SU-DHL-6 (cell line): ENCODE data around the gene KYNU.

ENCODE experiments used
- H2AFZ ChIP-seq: fragments of 200-600 bp; sonication (generic); 2 replicates; pipeline ENCODE4 v1.6.1; 2014; ENCODE audit warnings: low read depth, mild to moderate bottlenecking, moderate library complexity, mixed read lengths, antibody characterized with exemption, low read length; ENCODE audit not compliant: severe bottlenecking
- H3F3A ChIP-seq: fragments of 200-600 bp; shearing (Covaris generic); 2 replicates; pipeline ENCODE4 v1.6.0; 2016; ENCODE audit warnings: antibody characterized with exemption, mild to moderate bottlenecking; ENCODE audit not compliant: insufficient read depth
- H3K27ac ChIP-seq: fragments of 200-600 bp; sonication (generic); 2 replicates; pipeline ENCODE4 v1.5.1; 2016; ENCODE audit warnings: low read depth, mild to moderate bottlenecking, low read length, moderate library complexity, mixed read lengths
- H3K27me3 ChIP-seq: fragments of 200-600 bp; sonication (generic), shearing (Covaris generic); 2 replicates; pipeline ENCODE4 v1.6.0; 2014; ENCODE audit warnings: mild to moderate bottlenecking, low read length
- H3K36me3 ChIP-seq: fragments of 200-600 bp; sonication (generic); 2 replicates; pipeline ENCODE4 v1.6.1; 2014; ENCODE audit warnings: mild to moderate bottlenecking, low read length, mixed read lengths
- H3K4me2 ChIP-seq: fragments of 300-600, 200-600 bp; shearing (Covaris generic), sonication (generic); 2 replicates; pipeline ENCODE4 v1.6.0; 2014; ENCODE audit warnings: low read length, low read depth, mild to moderate bottlenecking; ENCODE audit not compliant: poor library complexity, severe bottlenecking
- H3K4me3 ChIP-seq: fragments of 200-600 bp; sonication (generic); 2 replicates; pipeline ENCODE4 v1.5.1; 2014; ENCODE audit warnings: antibody characterized with exemption, low read length, mild to moderate bottlenecking, mixed read lengths; ENCODE audit not compliant: insufficient read depth, poor library complexity, severe bottlenecking
- H3K79me2 ChIP-seq: fragments of 200-600 bp; sonication (generic); 2 replicates; pipeline ENCODE4 v1.6.1; 2014; ENCODE audit warnings: mild to moderate bottlenecking, low read length, moderate library complexity; ENCODE audit not compliant: insufficient read depth
- H3K9ac ChIP-seq: fragments of 200-600 bp; sonication (generic); 2 replicates; pipeline ENCODE4 v1.7.0; 2014; ENCODE audit warnings: mild to moderate bottlenecking, low read length
- H3K9me2 ChIP-seq: fragments of 200-600 bp; sonication (generic); replicated peaks from 2 replicates; pipeline ENCODE4 v1.6.1; 2014; ENCODE audit warnings: low read length; ENCODE audit not compliant: insufficient read depth
- H3K9me3 ChIP-seq: fragments of 200-600 bp; sonication (generic); 2 replicates; pipeline ENCODE4 v1.6.1; 2014; ENCODE audit warnings: low read length, mixed read lengths; ENCODE audit not compliant: insufficient read depth
- H4K20me1 ChIP-seq: fragments of 200-600 bp; sonication (generic); 2 replicates; pipeline ENCODE4 v1.6.1; 2014; ENCODE audit warnings: low read depth, mild to moderate bottlenecking, antibody characterized with exemption, low read length, moderate library complexity, mixed read lengths
- CTCF ChIP-seq: fragments of 200-600 bp; sonication (generic); IDR thresholded peaks from one replicate; pipeline ENCODE4 v1.5.1; 2017; ENCODE audit warnings: antibody characterized with exemption, mild to moderate bottlenecking, low read length, moderate library complexity; ENCODE audit not compliant: insufficient read depth, poor library complexity, severe bottlenecking
- EZH2phosphoT487 ChIP-seq: fragments of 200-600 bp; sonication (generic), shearing (Covaris generic); conservative IDR thresholded peaks from 2 replicates; pipeline ENCODE4 v1.6.1; 2018; ENCODE audit warnings: mild to moderate bottlenecking, antibody characterized with exemption, low read length, moderate library complexity, mixed read lengths

The KYNU gene

GRCh38 chr2:142992840-142993239, 115.4 kb downstream of the KYNU start:
- H3K27me3 ChIP-seq = no peaks in the 10 kb centered on the region

DNA sequence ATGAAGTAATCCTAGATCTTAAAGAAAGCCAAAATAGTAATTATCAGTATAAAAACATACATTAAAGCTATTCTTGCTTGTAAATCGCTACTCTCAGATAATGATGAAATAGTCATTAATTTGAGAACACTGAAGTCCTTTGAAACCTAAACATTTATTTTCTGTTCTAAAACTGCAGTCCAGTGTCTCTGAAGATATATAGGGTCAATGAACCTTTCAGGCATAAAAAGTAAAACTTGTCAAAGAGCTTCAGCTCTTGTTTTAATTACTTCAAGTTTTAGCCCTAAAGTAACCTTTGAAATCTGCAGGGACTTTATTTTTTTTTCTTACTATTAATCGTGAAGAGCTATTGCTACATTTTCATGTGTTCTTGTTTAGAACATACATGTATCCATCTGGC, 116.3 kb downstream of the KYNU start:
- H2AFZ ChIP-seq = no peak overlapping the region
- H3K79me2 ChIP-seq = no peaks in the 10 kb centered on the region
- H3F3A ChIP-seq = no peaks in the 10 kb centered on the region
- no peak overlapping the region for H3K4me3 ChIP-seq
- no peaks in the 10 kb centered on the region for H3K27me3 ChIP-seq
- no peaks in the 10 kb centered on the region for H3K9me3 ChIP-seq
- H3K4me2 ChIP-seq = no peak overlapping the region
- no peak overlapping the region for H3K9ac ChIP-seq
- H4K20me1 ChIP-seq = no peaks in the 10 kb centered on the region
- H3K27ac ChIP-seq = no peak overlapping the region
- no peaks in the 10 kb centered on the region for H3K36me3 ChIP-seq
- H3K9me2 ChIP-seq = no peaks in the 10 kb centered on the region
- no peak for TF ChIP-seq EZH2phosphoT487
- no peak for TF ChIP-seq CTCF

More at GRCh38 chr2:142992840-142993239, 115.4 kb downstream of the KYNU start:
- Histone ChIP-seq H3K9ac (no peak overlapping the region), H3K36me3 (no peaks in the 10 kb centered on the region), H3K27ac (no peak overlapping the region), H3K9me2 (no peaks in the 10 kb centered on the region), H4K20me1 (no peaks in the 10 kb centered on the region), H3F3A (no peaks in the 10 kb centered on the region), H3K79me2 (no peaks in the 10 kb centered on the region), H3K9me3 (no peaks in the 10 kb centered on the region), H2AFZ (no peak overlapping the region), H3K4me2 (no peak overlapping the region), H3K4me3 (no peak overlapping the region)
- TF ChIP-seq EZH2phosphoT487 = no peak
- no peak for TF ChIP-seq CTCF

- TF ChIP-seq CTCF = no peak
- no peak for TF ChIP-seq EZH2phosphoT487
- H4K20me1 ChIP-seq = no peaks in the 10 kb centered on the region
- no peak overlapping the region for H2AFZ ChIP-seq
- H3K9me2 ChIP-seq = no peaks in the 10 kb centered on the region
- no peaks in the 10 kb centered on the region for H3K27me3 ChIP-seq
- H3K27ac ChIP-seq = no peak overlapping the region
- H3K9ac ChIP-seq = no peak overlapping the region
- H3K4me2 ChIP-seq = no peak overlapping the region
- H3K79me2 ChIP-seq = no peaks in the 10 kb centered on the region
- no peaks in the 10 kb centered on the region for H3K36me3 ChIP-seq
- H3F3A ChIP-seq = no peaks in the 10 kb centered on the region
- no peak overlapping the region for H3K4me3 ChIP-seq
- no peaks in the 10 kb centered on the region for H3K9me3 ChIP-seq
Observed at GRCh38 chr2:142994665-142995064, 117.2 kb downstream of the KYNU start.
